Mesenchymal stem cell (in vitro differentiated cells and primary cell): ENCODE measurements around the gene DGCR2.
"Not testable (repeated sequence)": the region's sequence is repeated elsewhere in the genome, so short reads cannot be mapped to it uniquely, and the experiment has no call there.

Experiments
- DNase-seq: peaks from one replicate; pipeline ENCODE4 v3.0.0-alpha.2; 2013
- H2AFZ ChIP-seq: one replicate; pipeline ENCODE4 v1.6.1; 2013; ENCODE audit warnings: low read depth, mild to moderate bottlenecking, control low read depth, inconsistent platforms, low read length, moderate library complexity
- H2AK5ac ChIP-seq: 2 replicates; pipeline ENCODE4 v1.6.1; 2013; ENCODE audit warnings: low read length, moderate library complexity, mild to moderate bottlenecking, inconsistent platforms; ENCODE audit not compliant: severe bottlenecking
- H2BK120ac ChIP-seq: one replicate; pipeline ENCODE4 v1.6.1; 2013; ENCODE audit warnings: low read depth, mild to moderate bottlenecking, inconsistent platforms, low read length, moderate library complexity
- H2BK12ac ChIP-seq, 2 experiments: one replicate each; pipeline ENCODE4 v1.6.1; 2013; ENCODE audit warnings: inconsistent platforms in 2 of 2, low read length in 2 of 2, mild to moderate bottlenecking in 2 of 2, moderate library complexity in 2 of 2, control low read depth in 1 of 2
- H2BK15ac ChIP-seq: one replicate; pipeline ENCODE4 v1.6.1; 2013; ENCODE audit warnings: mild to moderate bottlenecking, low read depth, inconsistent platforms; ENCODE audit not compliant: poor library complexity, severe bottlenecking
- H2BK5ac ChIP-seq: 2 replicates; pipeline ENCODE4 v1.6.1; 2013; ENCODE audit warnings: low read depth, mild to moderate bottlenecking, low read length, control low read depth, inconsistent platforms; ENCODE audit not compliant: poor library complexity, severe bottlenecking
- H3K14ac ChIP-seq, 2 experiments: one replicate each; pipeline ENCODE4 v1.6.1; 2013; ENCODE audit warnings: inconsistent platforms in 2 of 2, low read length in 2 of 2, control low read depth in 1 of 2, mild to moderate bottlenecking in 1 of 2, moderate library complexity in 1 of 2
- H3K18ac ChIP-seq, 2 experiments: one replicate each; pipeline ENCODE4 v1.6.1; 2013; ENCODE audit warnings: inconsistent platforms in 2 of 2, low read length in 2 of 2, control low read depth in 1 of 2, low read depth in 1 of 2, mild to moderate bottlenecking in 1 of 2
- H3K23ac ChIP-seq, 2 experiments: one replicate each; pipeline ENCODE4 v1.6.1; 2013; ENCODE audit warnings: inconsistent platforms in 2 of 2, low read length in 2 of 2, mild to moderate bottlenecking in 2 of 2, moderate library complexity in 2 of 2, control low read depth in 1 of 2
- H3K27ac ChIP-seq: 2 replicates; pipeline ENCODE4 v1.5.1; 2013; ENCODE audit warnings: mild to moderate bottlenecking, moderate library complexity, low read length, control low read depth, inconsistent platforms; ENCODE audit not compliant: poor library complexity, severe bottlenecking
- H3K27me3 ChIP-seq, 2 experiments: 2 replicates each; pipeline versions ENCODE4 v1.6.1 to v1.7.0; 2013; ENCODE audit warnings: low read length in 2 of 2, mild to moderate bottlenecking in 2 of 2, moderate library complexity in 2 of 2, control low read depth in 1 of 2, inconsistent platforms in 1 of 2; ENCODE audit not compliant: control insufficient read depth in 1 of 2, insufficient read depth in 1 of 2
- H3K36me3 ChIP-seq, 2 experiments: 2 replicates each; pipeline versions ENCODE4 v1.6.1 to v1.7.0; 2013; ENCODE audit warnings: low read length in 2 of 2, control low read depth in 1 of 2, inconsistent platforms in 1 of 2, low read depth in 1 of 2, mild to moderate bottlenecking in 1 of 2; ENCODE audit not compliant: insufficient read depth in 2 of 2, control insufficient read depth in 1 of 2
- H3K4ac ChIP-seq, 2 experiments: one replicate each; pipeline ENCODE4 v1.6.1; 2013; ENCODE audit warnings: inconsistent platforms in 2 of 2, low read length in 2 of 2, mild to moderate bottlenecking in 2 of 2, moderate library complexity in 2 of 2, control low read depth in 1 of 2, low read depth in 1 of 2
- H3K4me1 ChIP-seq: 2 replicates; pipeline ENCODE4 v1.6.1; 2013; ENCODE audit warnings: low read depth, low read length, control low read depth; ENCODE audit not compliant: control insufficient read depth, insufficient read depth
- H3K4me2 ChIP-seq: 2 replicates; pipeline ENCODE4 v1.6.1; 2013; ENCODE audit warnings: low read length, mild to moderate bottlenecking, inconsistent platforms; ENCODE audit not compliant: poor library complexity, severe bottlenecking
- H3K4me3 ChIP-seq, 2 experiments: 2 replicates each; pipeline versions ENCODE4 v1.5.1 to v1.7.0; 2013; ENCODE audit warnings: low read length in 2 of 2, mild to moderate bottlenecking in 2 of 2, control low read depth in 1 of 2, low read depth in 1 of 2; ENCODE audit not compliant: insufficient read depth in 1 of 2
- H3K79me1 ChIP-seq: replicated peaks from 2 replicates; pipeline ENCODE4 v1.6.1; 2013; ENCODE audit warnings: mild to moderate bottlenecking, control low read depth, low read length, inconsistent platforms; ENCODE audit not compliant: poor library complexity, severe bottlenecking
- H3K9ac ChIP-seq: 2 replicates; pipeline ENCODE4 v1.7.0; 2013; ENCODE audit warnings: mild to moderate bottlenecking, low read length, moderate library complexity
- H3K9me3 ChIP-seq: 2 replicates; pipeline ENCODE4 v1.7.0; 2013; ENCODE audit warnings: mild to moderate bottlenecking, low read length; ENCODE audit not compliant: control insufficient read depth
- H4K8ac ChIP-seq: one replicate; pipeline ENCODE4 v1.6.1; 2013; ENCODE audit warnings: inconsistent platforms, mild to moderate bottlenecking, low read length, moderate library complexity
- H4K91ac ChIP-seq: one replicate; pipeline ENCODE4 v1.6.1; 2013; ENCODE audit warnings: mild to moderate bottlenecking, low read length, inconsistent platforms
- WGBS: methylation state at CpG from one replicate; pipeline ENCODE4 v1.1.7; 2013; ENCODE audit warnings: mixed read lengths; 5-methylcytosine and 5-hydroxymethylcytosine counted together

Gene DGCR2

GRCh38 chr22:19035126-19035473, 87.1 kb downstream of the DGCR2 start:
- not testable (repeated sequence) for H2BK120ac ChIP-seq, H3K4me2 ChIP-seq, H2BK5ac ChIP-seq, DNase-seq, H2AK5ac ChIP-seq, H3K14ac ChIP-seq, H2AFZ ChIP-seq, H4K8ac ChIP-seq, H3K79me1 ChIP-seq, H3K4me3 ChIP-seq, H3K4ac ChIP-seq, H3K27ac ChIP-seq, H2BK15ac ChIP-seq, H3K9me3 ChIP-seq, H3K4me1 ChIP-seq, H3K9ac ChIP-seq, H4K91ac ChIP-seq, H2BK12ac ChIP-seq, H3K18ac ChIP-seq, H3K23ac ChIP-seq
- Histone ChIP-seq H3K36me3 (peaks cover 18 to 34% of the 10 kb centered on the region in 2 experiments), H3K27me3 (peaks cover 8 to 18% of the 10 kb centered on the region in 2 experiments)
- 54% methylated on average over 2 of the region's 6 CpGs for WGBS

GRCh38 chr22:19034724-19035120, 87.5 kb downstream of the DGCR2 start:
- not testable (repeated sequence) for H4K91ac ChIP-seq, H2BK15ac ChIP-seq, H2BK120ac ChIP-seq, H3K4ac ChIP-seq, H2BK12ac ChIP-seq, H3K4me2 ChIP-seq, H4K8ac ChIP-seq, H2BK5ac ChIP-seq, H3K14ac ChIP-seq, H3K18ac ChIP-seq, H3K23ac ChIP-seq, H3K9me3 ChIP-seq, H3K27ac ChIP-seq, H3K79me1 ChIP-seq, H3K9ac ChIP-seq, H2AFZ ChIP-seq, H2AK5ac ChIP-seq, DNase-seq, H3K4me3 ChIP-seq, H3K4me1 ChIP-seq
- H3K27me3 ChIP-seq: peaks cover 8 to 18% of the 10 kb centered on the region in 2 experiments
- WGBS: no CpG with 5 or more reads among the region's 12 CpGs
- H3K36me3 ChIP-seq: peaks cover 14 to 30% of the 10 kb centered on the region in 2 experiments

GRCh38 chr22:19034031-19034723, 88.0 kb downstream of the DGCR2 start:
- not testable (repeated sequence) for H3K4me1 ChIP-seq, H3K4me3 ChIP-seq, H2AK5ac ChIP-seq, H2BK120ac ChIP-seq, H3K4me2 ChIP-seq, H4K8ac ChIP-seq, H2BK15ac ChIP-seq, H3K14ac ChIP-seq, H2AFZ ChIP-seq, H2BK12ac ChIP-seq, H2BK5ac ChIP-seq, H4K91ac ChIP-seq, H3K4ac ChIP-seq, DNase-seq, H3K79me1 ChIP-seq, H3K9me3 ChIP-seq, H3K27ac ChIP-seq, H3K9ac ChIP-seq, H3K23ac ChIP-seq, H3K18ac ChIP-seq
- peaks cover 9 to 24% of the 10 kb centered on the region in 2 experiments for H3K36me3 ChIP-seq
- no CpG with 5 or more reads among the region's 6 CpGs for WGBS
- peaks cover 8 to 19% of the 10 kb centered on the region in 2 experiments for H3K27me3 ChIP-seq

- DNase-seq, H4K8ac ChIP-seq, H3K9me3 ChIP-seq, H3K27ac ChIP-seq, H3K14ac ChIP-seq, H3K23ac ChIP-seq, H3K4me1 ChIP-seq, H3K18ac ChIP-seq, H2BK5ac ChIP-seq, H2BK12ac ChIP-seq, H2BK15ac ChIP-seq, H3K79me1 ChIP-seq, H2AFZ ChIP-seq, H3K4me3 ChIP-seq, H2BK120ac ChIP-seq, H3K4ac ChIP-seq, H2AK5ac ChIP-seq, H4K91ac ChIP-seq, H3K4me2 ChIP-seq, H3K9ac ChIP-seq: not testable (repeated sequence)
- WGBS: 89% methylated on average over 2 of the region's 5 CpGs
- H3K36me3 ChIP-seq: peaks cover 6 to 18% of the 10 kb centered on the region in 2 experiments
- peaks cover 14 to 25% of the 10 kb centered on the region in 2 experiments for H3K27me3 ChIP-seq
These were observed 88.7 kb downstream of the DGCR2 start for GRCh38 chr22:19033568-19033905.
